Measurements from ENCODE around the gene AMOTL1.

AMOTL1 gene

GRCh38 chr11:94791216-94791889 is 23.2 kb downstream of the AMOTL1 start:
- TF ChIP-seq EP300 (IDR thresholded peaks at IDR 0.05; ENCODE audit: borderline replicate concordance) (no peak), CEBPB (IDR thresholded peaks at IDR 0.05) (no peak), TAF1 (IDR thresholded peaks at IDR 0.05; ENCODE audit: low read depth) (no peak), EGR1 (IDR thresholded peaks at IDR 0.05) (no peak)

- TF ChIP-seq, protein P1, sequence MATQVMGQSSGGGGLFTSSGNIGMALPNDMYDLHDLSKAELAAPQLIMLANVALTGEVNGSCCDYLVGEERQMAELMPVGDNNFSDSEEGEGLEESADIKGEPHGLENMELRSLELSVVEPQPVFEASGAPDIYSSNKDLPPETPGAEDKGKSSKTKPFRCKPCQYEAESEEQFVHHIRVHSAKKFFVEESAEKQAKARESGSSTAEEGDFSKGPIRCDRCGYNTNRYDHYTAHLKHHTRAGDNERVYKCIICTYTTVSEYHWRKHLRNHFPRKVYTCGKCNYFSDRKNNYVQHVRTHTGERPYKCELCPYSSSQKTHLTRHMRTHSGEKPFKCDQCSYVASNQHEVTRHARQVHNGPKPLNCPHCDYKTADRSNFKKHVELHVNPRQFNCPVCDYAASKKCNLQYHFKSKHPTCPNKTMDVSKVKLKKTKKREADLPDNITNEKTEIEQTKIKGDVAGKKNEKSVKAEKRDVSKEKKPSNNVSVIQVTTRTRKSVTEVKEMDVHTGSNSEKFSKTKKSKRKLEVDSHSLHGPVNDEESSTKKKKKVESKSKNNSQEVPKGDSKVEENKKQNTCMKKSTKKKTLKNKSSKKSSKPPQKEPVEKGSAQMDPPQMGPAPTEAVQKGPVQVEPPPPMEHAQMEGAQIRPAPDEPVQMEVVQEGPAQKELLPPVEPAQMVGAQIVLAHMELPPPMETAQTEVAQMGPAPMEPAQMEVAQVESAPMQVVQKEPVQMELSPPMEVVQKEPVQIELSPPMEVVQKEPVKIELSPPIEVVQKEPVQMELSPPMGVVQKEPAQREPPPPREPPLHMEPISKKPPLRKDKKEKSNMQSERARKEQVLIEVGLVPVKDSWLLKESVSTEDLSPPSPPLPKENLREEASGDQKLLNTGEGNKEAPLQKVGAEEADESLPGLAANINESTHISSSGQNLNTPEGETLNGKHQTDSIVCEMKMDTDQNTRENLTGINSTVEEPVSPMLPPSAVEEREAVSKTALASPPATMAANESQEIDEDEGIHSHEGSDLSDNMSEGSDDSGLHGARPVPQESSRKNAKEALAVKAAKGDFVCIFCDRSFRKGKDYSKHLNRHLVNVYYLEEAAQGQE (IDR thresholded peaks at IDR 0.05; ENCODE audit: low read depth): peak; percentile 61
- no peak for TF ChIP-seq EGR1 (IDR thresholded peaks at IDR 0.05)
Measured at GRCh38 chr11:94792451-94792850, 24.3 kb downstream of the AMOTL1 start.

- TF ChIP-seq ZBTB7A (IDR thresholded peaks at IDR 0.05; ENCODE audit: low read depth): no peak
- no peak for TF ChIP-seq FOXM1 (IDR thresholded peaks at IDR 0.05; ENCODE audit: borderline replicate concordance, low read depth)
- TF ChIP-seq YY1 (IDR thresholded peaks at IDR 0.05; ENCODE audit: low read depth): no peak
- TF ChIP-seq, protein P2, sequence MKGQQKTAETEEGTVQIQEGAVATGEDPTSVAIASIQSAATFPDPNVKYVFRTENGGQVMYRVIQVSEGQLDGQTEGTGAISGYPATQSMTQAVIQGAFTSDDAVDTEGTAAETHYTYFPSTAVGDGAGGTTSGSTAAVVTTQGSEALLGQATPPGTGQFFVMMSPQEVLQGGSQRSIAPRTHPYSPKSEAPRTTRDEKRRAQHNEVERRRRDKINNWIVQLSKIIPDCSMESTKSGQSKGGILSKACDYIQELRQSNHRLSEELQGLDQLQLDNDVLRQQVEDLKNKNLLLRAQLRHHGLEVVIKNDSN (IDR thresholded peaks at IDR 0.05): no peak
- TF ChIP-seq, protein P3, sequence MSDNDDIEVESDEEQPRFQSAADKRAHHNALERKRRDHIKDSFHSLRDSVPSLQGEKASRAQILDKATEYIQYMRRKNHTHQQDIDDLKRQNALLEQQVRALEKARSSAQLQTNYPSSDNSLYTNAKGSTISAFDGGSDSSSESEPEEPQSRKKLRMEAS (IDR thresholded peaks at IDR 0.05): no peak
- no peak for TF ChIP-seq CREB1 (IDR thresholded peaks at IDR 0.05; ENCODE audit: low read depth)
- no peak for TF ChIP-seq NFIC (IDR thresholded peaks at IDR 0.05)
- no peak for TF ChIP-seq EP300 (IDR thresholded peaks at IDR 0.05; ENCODE audit: borderline replicate concordance)
- no peak for TF ChIP-seq EGR1 (IDR thresholded peaks at IDR 0.05)
- no peak for TF ChIP-seq TCF12 (IDR thresholded peaks at IDR 0.05; ENCODE audit: low read depth)
- TF ChIP-seq TEAD4 (IDR thresholded peaks at IDR 0.05): no peak
- TF ChIP-seq, protein P1 (IDR thresholded peaks at IDR 0.05; ENCODE audit: low read depth): no peak
- no peak for TF ChIP-seq TAF1 (IDR thresholded peaks at IDR 0.05; ENCODE audit: low read depth)
Measured at GRCh38 chr11:94793002-94793401, 24.8 kb downstream of the AMOTL1 start.

- TF ChIP-seq FOXM1 (IDR thresholded peaks at IDR 0.05; ENCODE audit: borderline replicate concordance, low read depth) (no peak), EGR1 (IDR thresholded peaks at IDR 0.05) (no peak), NFIC (IDR thresholded peaks at IDR 0.05) (no peak), ZBTB7A (IDR thresholded peaks at IDR 0.05; ENCODE audit: low read depth) (no peak), TEAD4 (IDR thresholded peaks at IDR 0.05) (no peak), CEBPB (IDR thresholded peaks at IDR 0.05) (no peak), CREB1 (IDR thresholded peaks at IDR 0.05; ENCODE audit: low read depth) (no peak), YY1 (IDR thresholded peaks at IDR 0.05; ENCODE audit: low read depth) (no peak), EP300 (IDR thresholded peaks at IDR 0.05; ENCODE audit: borderline replicate concordance) (no peak), TAF1 (IDR thresholded peaks at IDR 0.05; ENCODE audit: low read depth) (no peak), TCF12 (IDR thresholded peaks at IDR 0.05; ENCODE audit: low read depth) (no peak)
- TF ChIP-seq, protein P2 (IDR thresholded peaks at IDR 0.05): no peak
- TF ChIP-seq, protein P1 (IDR thresholded peaks at IDR 0.05; ENCODE audit: low read depth): no peak
Measured at GRCh38 chr11:94793822-94794221, 25.7 kb downstream of the AMOTL1 start.
